K562 treated with DMSO at 1 percent for 48 hours (cell line): ENCODE results near the gene VEGFD. TPM values are rescaled to one million over a fixed set of nuclear protein-coding genes. Genes with fewer than 3 reads are reported as not detected.

Source experiments
- total RNA-seq: library from RNA; unstranded; fragments of 300-600 nt; gene quantifications from 2 replicates; pipeline ENCODE4 v1.2.3, GENCODE V29; 2022; ENCODE audit warnings: low replicate concordance; ENCODE audit errors: extremely low read depth

The VEGFD gene
- not detected in 2 replicates for total RNA-seq

GRCh38 chrX:15384304-15384703 lies at the start of gene VEGFD:
VEGFD (minus strand) TSS chrX:15384413; CDS start chrX:15383946, 467 bp downstream.

GRCh38 chrX:15335135-15336022 lies 48.8 kb downstream of the VEGFD start, which contains the start of gene PIGA:
PIGA (minus strand) TSS chrX:15335523; CDS start chrX:15331930, 3,593 bp downstream.

GRCh38 chrX:15315509-15315908 lies 68.7 kb downstream of the VEGFD start, which contains the start of gene ASB11:
ASB11 (minus strand) TSS chrX:15315640; CDS start chrX:15315605, 35 bp downstream.

Other genes starting within 250 kb of the VEGFD start
- gene ASB9, start 114.3 kb downstream of the VEGFD start, total RNA-seq: not detected in 2 replicates
- gene ASB11, start 68.8 kb downstream of the VEGFD start, total RNA-seq: not detected in 2 replicates
- gene PIGA, start 48.9 kb downstream of the VEGFD start, total RNA-seq: not detected in 2 replicates
- not detected in 2 replicates for gene PIR, start 108.9 kb upstream of the VEGFD start, total RNA-seq
- gene BMX, start 116.4 kb upstream of the VEGFD start, total RNA-seq: not detected in 2 replicates
- not detected in 2 replicates for gene ACE2, start 216.5 kb upstream of the VEGFD start, total RNA-seq